ENCODE data around the gene PLA2G15. TPM values are rescaled to one million over a fixed set of nuclear protein-coding genes. Genes with fewer than 3 reads are reported as not detected.

Gene PLA2G15
- polyA plus RNA-seq, 4 donors = 5.4 to 19.8 (median 6.5) TPM

GRCh38 chr16:68273459-68273858 lies 28.3 kb downstream of the PLA2G15 start:
- DNase-seq (no peak), FAIRE-seq (no peak)
- H3K27ac ChIP-seq (ENCODE audit: low read depth in 1 of 3, low read length in 2 of 3) = peak overlapping the region in 1 of 3 donors; percentile 6
- H3K36me3 ChIP-seq (ENCODE audit: control insufficient read depth in 3 of 3, insufficient read depth in 2 of 3, low read depth in 1 of 3, low read length in 3 of 3) = peaks cover 0 to 19% (median 3%) of the 10 kb centered on the region in 3 donors
- no peaks in the 10 kb centered on the region for H3K27me3 ChIP-seq (ENCODE audit: control insufficient read depth in 3 of 3, insufficient read depth in 3 of 3, low read length in 3 of 3)
- 93 to 94% (median 93%) methylated on average over 5 of the region's 5 CpGs for WGBS, 3 donors
- H3K9me3 ChIP-seq (ENCODE audit: control insufficient read depth in 2 of 2, insufficient read depth in 1 of 2, low read depth in 1 of 2, low read length in 1 of 2) = no peaks in the 10 kb centered on the region
- H3K4me1 ChIP-seq (ENCODE audit: control insufficient read depth in 3 of 3, insufficient read depth in 2 of 3, low read depth in 1 of 3, low read length in 2 of 3) = peaks cover 0 to 25% (median 0%) of the 10 kb centered on the region in 3 donors
- no peak overlapping the region for H3K4me3 ChIP-seq (ENCODE audit: low read depth in 1 of 3, low read length in 3 of 3)

- DNase-seq (no peak), FAIRE-seq (no peak)
- Histone ChIP-seq H3K9me3 (ENCODE audit: control insufficient read depth in 2 of 2, insufficient read depth in 1 of 2, low read depth in 1 of 2, low read length in 1 of 2) (no peaks in the 10 kb centered on the region), H3K4me3 (ENCODE audit: low read depth in 1 of 3, low read length in 3 of 3) (no peak overlapping the region), H3K36me3 (ENCODE audit: control insufficient read depth in 3 of 3, insufficient read depth in 2 of 3, low read depth in 1 of 3, low read length in 3 of 3) (peaks cover 0 to 19% (median 3%) of the 10 kb centered on the region in 3 donors), H3K27ac (ENCODE audit: low read depth in 1 of 3, low read length in 2 of 3) (no peak overlapping the region), H3K27me3 (ENCODE audit: control insufficient read depth in 3 of 3, insufficient read depth in 3 of 3, low read length in 3 of 3) (no peaks in the 10 kb centered on the region), H3K4me1 (ENCODE audit: control insufficient read depth in 3 of 3, insufficient read depth in 2 of 3, low read depth in 1 of 3, low read length in 2 of 3) (peaks cover 0 to 25% (median 0%) of the 10 kb centered on the region in 3 donors)
- 87 to 95% (median 94%) methylated on average over 8 of the region's 8 CpGs for WGBS, 3 donors
Observed at GRCh38 chr16:68273896-68274295, 28.7 kb downstream of the PLA2G15 start.

GRCh38 chr16:68274441-68274840 lies 29.3 kb downstream of the PLA2G15 start:
- H3K4me1 ChIP-seq (ENCODE audit: control insufficient read depth in 3 of 3, insufficient read depth in 2 of 3, low read depth in 1 of 3, low read length in 2 of 3) = peaks cover 0 to 20% (median 0%) of the 10 kb centered on the region in 3 donors
- FAIRE-seq (no peak), DNase-seq (no peak)
- peaks cover 0 to 19% (median 3%) of the 10 kb centered on the region in 3 donors for H3K36me3 ChIP-seq (ENCODE audit: control insufficient read depth in 3 of 3, insufficient read depth in 2 of 3, low read depth in 1 of 3, low read length in 3 of 3)
- WGBS, 3 donors = 86 to 93% (median 90%) methylated on average over 4 of the region's 4 CpGs
- H3K27me3 ChIP-seq (ENCODE audit: control insufficient read depth in 3 of 3, insufficient read depth in 3 of 3, low read length in 3 of 3) = no peaks in the 10 kb centered on the region
- H3K27ac ChIP-seq (ENCODE audit: low read depth in 1 of 3, low read length in 2 of 3) = peak overlapping the region in 1 of 3 donors; percentile 22
- no peaks in the 10 kb centered on the region for H3K9me3 ChIP-seq (ENCODE audit: control insufficient read depth in 2 of 2, insufficient read depth in 1 of 2, low read depth in 1 of 2, low read length in 1 of 2)
- H3K4me3 ChIP-seq (ENCODE audit: low read depth in 1 of 3, low read length in 3 of 3) = no peak overlapping the region

GRCh38 chr16:68275611-68276191 lies 30.5 kb downstream of the PLA2G15 start:
- 55 to 72% (median 61%) methylated on average over 4 of the region's 4 CpGs for WGBS, 3 donors
- Histone ChIP-seq H3K4me3 (ENCODE audit: low read depth in 1 of 3, low read length in 3 of 3) (no peak overlapping the region), H3K9me3 (ENCODE audit: control insufficient read depth in 2 of 2, insufficient read depth in 1 of 2, low read depth in 1 of 2, low read length in 1 of 2) (no peaks in the 10 kb centered on the region), H3K36me3 (ENCODE audit: control insufficient read depth in 3 of 3, insufficient read depth in 2 of 3, low read depth in 1 of 3, low read length in 3 of 3) (peaks cover 0 to 19% (median 3%) of the 10 kb centered on the region in 3 donors), H3K4me1 (ENCODE audit: control insufficient read depth in 3 of 3, insufficient read depth in 2 of 3, low read depth in 1 of 3, low read length in 2 of 3) (peaks cover 0 to 15% (median 0%) of the 10 kb centered on the region in 3 donors), H3K27ac (ENCODE audit: low read depth in 1 of 3, low read length in 2 of 3) (peak overlapping the region in 1 of 3 donors; percentile 85), H3K27me3 (ENCODE audit: control insufficient read depth in 3 of 3, insufficient read depth in 3 of 3, low read length in 3 of 3) (no peaks in the 10 kb centered on the region)
- FAIRE-seq = no peak
- peak in 1 of 2 donors; percentile 35 for DNase-seq

- 79 to 85% (median 82%) methylated on average over 3 of the region's 3 CpGs for WGBS, 3 donors
- H3K27me3 ChIP-seq (ENCODE audit: control insufficient read depth in 3 of 3, insufficient read depth in 3 of 3, low read length in 3 of 3) = no peaks in the 10 kb centered on the region
- H3K27ac ChIP-seq (ENCODE audit: low read depth in 1 of 3, low read length in 2 of 3) = peak overlapping the region in 1 of 3 donors; percentile 68
- FAIRE-seq = no peak
- H3K9me3 ChIP-seq (ENCODE audit: control insufficient read depth in 2 of 2, insufficient read depth in 1 of 2, low read depth in 1 of 2, low read length in 1 of 2) = no peaks in the 10 kb centered on the region
- no peak for DNase-seq
- H3K4me1 ChIP-seq (ENCODE audit: control insufficient read depth in 3 of 3, insufficient read depth in 2 of 3, low read depth in 1 of 3, low read length in 2 of 3) = peaks cover 0 to 15% (median 0%) of the 10 kb centered on the region in 3 donors
- no peak overlapping the region for H3K4me3 ChIP-seq (ENCODE audit: low read depth in 1 of 3, low read length in 3 of 3)
- peaks cover 0 to 20% (median 3%) of the 10 kb centered on the region in 3 donors for H3K36me3 ChIP-seq (ENCODE audit: control insufficient read depth in 3 of 3, insufficient read depth in 2 of 3, low read depth in 1 of 3, low read length in 3 of 3)
Observed at GRCh38 chr16:68276223-68276622, 31.1 kb downstream of the PLA2G15 start.

GRCh38 chr16:68279726-68280558 lies 34.8 kb downstream of the PLA2G15 start:
- WGBS, 3 donors = 84 to 85% (median 85%) methylated on average over 13 of the region's 13 CpGs
- FAIRE-seq = no peak
- DNase-seq = no peak

GRCh38 chr16:68281368-68282063 lies 36.3 kb downstream of the PLA2G15 start:
- no peak overlapping the region for H3K27ac ChIP-seq (ENCODE audit: low read depth in 1 of 3, low read length in 2 of 3)
- WGBS, 3 donors = 76 to 80% (median 78%) methylated on average over 4 of the region's 4 CpGs

More at GRCh38 chr16:68279726-68280558, 34.8 kb downstream of the PLA2G15 start:
- Histone ChIP-seq H3K27me3 (ENCODE audit: control insufficient read depth in 3 of 3, insufficient read depth in 3 of 3, low read length in 3 of 3) (no peaks in the 10 kb centered on the region), H3K9me3 (ENCODE audit: control insufficient read depth in 2 of 2, insufficient read depth in 1 of 2, low read depth in 1 of 2, low read length in 1 of 2) (no peaks in the 10 kb centered on the region), H3K27ac (ENCODE audit: low read depth in 1 of 3, low read length in 2 of 3) (no peak overlapping the region), H3K4me3 (ENCODE audit: low read depth in 1 of 3, low read length in 3 of 3) (no peak overlapping the region), H3K4me1 (ENCODE audit: control insufficient read depth in 3 of 3, insufficient read depth in 2 of 3, low read depth in 1 of 3, low read length in 2 of 3) (peaks cover 0 to 4% (median 0%) of the 10 kb centered on the region in 3 donors), H3K36me3 (ENCODE audit: control insufficient read depth in 3 of 3, insufficient read depth in 2 of 3, low read depth in 1 of 3, low read length in 3 of 3) (peaks cover 2 to 17% (median 4%) of the 10 kb centered on the region in 3 donors)

GRCh38 chr16:68282064-68282452 lies 36.9 kb downstream of the PLA2G15 start:
- H3K4me3 ChIP-seq (ENCODE audit: low read depth in 1 of 3, low read length in 3 of 3) = no peak overlapping the region
- no peak overlapping the region for H3K27ac ChIP-seq (ENCODE audit: low read depth in 1 of 3, low read length in 2 of 3)
- peaks cover 2 to 17% (median 4%) of the 10 kb centered on the region in 3 donors for H3K36me3 ChIP-seq (ENCODE audit: control insufficient read depth in 3 of 3, insufficient read depth in 2 of 3, low read depth in 1 of 3, low read length in 3 of 3)
- WGBS, 3 donors = 82 to 97% (median 94%) methylated on average over 4 of the region's 4 CpGs
- DNase-seq = no peak
- no peaks in the 10 kb centered on the region for H3K27me3 ChIP-seq (ENCODE audit: control insufficient read depth in 3 of 3, insufficient read depth in 3 of 3, low read length in 3 of 3)
- no peaks in the 10 kb centered on the region for H3K9me3 ChIP-seq (ENCODE audit: control insufficient read depth in 2 of 2, insufficient read depth in 1 of 2, low read depth in 1 of 2, low read length in 1 of 2)
- FAIRE-seq = no peak
- H3K4me1 ChIP-seq (ENCODE audit: control insufficient read depth in 3 of 3, insufficient read depth in 2 of 3, low read depth in 1 of 3, low read length in 2 of 3) = peaks cover 0 to 4% (median 0%) of the 10 kb centered on the region in 3 donors

More at GRCh38 chr16:68281368-68282063, 36.3 kb downstream of the PLA2G15 start:
- Histone ChIP-seq H3K27me3 (ENCODE audit: control insufficient read depth in 3 of 3, insufficient read depth in 3 of 3, low read length in 3 of 3) (no peaks in the 10 kb centered on the region), H3K9me3 (ENCODE audit: control insufficient read depth in 2 of 2, insufficient read depth in 1 of 2, low read depth in 1 of 2, low read length in 1 of 2) (no peaks in the 10 kb centered on the region), H3K4me1 (ENCODE audit: control insufficient read depth in 3 of 3, insufficient read depth in 2 of 3, low read depth in 1 of 3, low read length in 2 of 3) (peaks cover 0 to 4% (median 0%) of the 10 kb centered on the region in 3 donors), H3K36me3 (ENCODE audit: control insufficient read depth in 3 of 3, insufficient read depth in 2 of 3, low read depth in 1 of 3, low read length in 3 of 3) (peaks cover 2 to 17% (median 4%) of the 10 kb centered on the region in 3 donors), H3K4me3 (ENCODE audit: low read depth in 1 of 3, low read length in 3 of 3) (no peak overlapping the region)
- FAIRE-seq (no peak), DNase-seq (no peak)
